Measurements from ENCODE around the gene MID2.

MID2 gene

DNA sequence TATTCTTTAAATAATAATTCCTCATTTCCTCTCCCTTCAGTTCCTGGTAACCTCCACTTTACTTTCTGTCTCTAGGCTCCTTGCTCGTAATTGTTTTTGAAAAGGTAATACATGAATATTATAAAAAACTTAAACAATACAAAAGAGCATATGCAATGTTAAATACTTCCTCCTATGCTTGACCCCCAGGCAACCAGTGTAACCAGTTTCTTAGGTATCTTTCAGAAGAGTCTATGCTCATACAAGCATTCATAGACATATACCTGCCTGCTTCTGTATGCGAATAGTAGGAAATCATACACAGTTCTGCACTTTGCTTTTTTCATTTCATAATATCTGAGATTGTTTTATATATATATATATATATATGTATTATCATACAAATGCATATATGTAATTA is 2.6 kb upstream of the MID2 start:
- H3K9ac ChIP-seq (ENCODE audit: low read length in 5 of 5), result no peak overlapping the region
- peaks cover 3 to 13% (median 8%) of the 10 kb centered on the region in 5 donors for H3K9me3 ChIP-seq (ENCODE audit: control insufficient read depth in 5 of 5, low read length in 5 of 5)
- H3K27ac ChIP-seq (ENCODE audit: low read depth, low read length), result no peak overlapping the region
- no peak overlapping the region for H3K4me3 ChIP-seq (ENCODE audit: low read depth in 1 of 5, low read length in 5 of 5)
- H3K36me3 ChIP-seq (ENCODE audit: control insufficient read depth in 5 of 5, insufficient read depth in 5 of 5, low read length in 5 of 5), result no peaks in the 10 kb centered on the region
- peaks cover 0 to 12% (median 11%) of the 10 kb centered on the region in 5 donors for H3K4me1 ChIP-seq (ENCODE audit: control insufficient read depth in 5 of 5, insufficient read depth in 5 of 5, low read length in 5 of 5)
- H3K27me3 ChIP-seq (ENCODE audit: control insufficient read depth in 5 of 5, insufficient read depth in 4 of 5, low read length in 5 of 5), result peaks cover 0 to 7% (median 3%) of the 10 kb centered on the region in 5 donors

DNA sequence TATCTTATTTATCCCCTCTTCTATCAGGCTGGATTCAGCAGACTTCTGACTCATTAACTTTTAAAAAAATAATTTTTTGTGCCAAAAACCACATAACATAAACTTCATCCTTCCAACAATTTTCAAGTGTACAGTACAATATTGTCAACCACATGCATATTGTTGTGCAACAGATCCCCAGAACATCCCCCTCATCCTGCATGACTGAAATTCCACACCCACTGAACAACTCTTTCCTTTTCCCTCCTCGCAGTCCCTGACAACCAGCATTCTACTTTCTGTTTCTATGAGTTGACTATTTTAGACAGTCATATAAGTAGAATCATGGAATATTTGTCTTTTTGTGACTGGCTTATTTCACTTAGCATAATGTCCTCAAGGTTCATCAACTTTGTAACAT is 2.2 kb upstream of the MID2 start:
- no peak overlapping the region for H3K9ac ChIP-seq (ENCODE audit: low read length in 5 of 5)
- no peak overlapping the region for H3K27ac ChIP-seq (ENCODE audit: low read depth, low read length)

DNA sequence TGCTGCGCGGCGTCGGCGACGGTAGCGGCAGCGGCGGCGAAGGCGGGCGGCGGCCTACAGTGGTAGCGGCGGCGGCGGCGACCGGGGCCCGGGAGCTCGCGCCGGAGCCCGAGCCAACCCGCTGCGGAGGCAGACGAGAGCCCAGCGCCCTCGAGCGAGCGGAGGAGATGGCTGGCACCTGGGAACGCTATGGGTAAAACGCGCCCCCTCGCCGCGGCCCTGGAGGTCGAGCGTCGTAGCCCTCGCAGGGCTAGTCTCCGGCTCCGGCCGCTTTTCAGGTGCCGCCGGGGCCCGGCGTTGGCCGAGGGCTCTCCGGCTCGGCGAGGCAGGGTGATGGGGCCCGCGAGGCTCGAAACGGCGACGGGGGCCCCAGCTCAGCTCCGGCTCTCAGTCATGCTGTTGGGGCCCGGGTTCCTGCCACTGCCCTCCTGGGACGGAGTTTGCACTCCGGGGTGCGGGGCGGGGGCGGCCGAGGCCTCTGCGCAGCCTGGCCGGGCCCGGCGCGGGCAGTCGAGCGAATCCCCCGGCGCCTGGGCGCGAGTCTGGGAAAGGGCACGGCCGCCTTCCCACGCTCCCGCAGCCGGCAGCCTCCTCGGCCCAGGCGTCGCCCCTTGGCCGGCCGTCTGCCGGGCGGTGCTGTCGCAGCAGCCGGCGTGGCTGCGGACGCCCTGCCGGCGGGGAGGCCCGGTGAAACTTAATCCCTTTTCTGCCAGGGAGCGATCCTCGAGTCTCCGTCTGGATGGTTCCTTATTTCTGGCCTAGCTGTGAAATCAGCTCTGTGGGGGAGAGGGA is 768 bp downstream of the MID2 start:
- H3K27me3 ChIP-seq (ENCODE audit: control insufficient read depth in 5 of 5, insufficient read depth in 4 of 5, low read length in 5 of 5), result peaks cover 0 to 16% (median 8%) of the 10 kb centered on the region in 5 donors
- peak overlapping the region in 4 of 5 donors; percentile 57 to 64 (median 62) for H3K4me3 ChIP-seq (ENCODE audit: low read depth in 1 of 5, low read length in 5 of 5)
- peak overlapping the region in 4 of 5 donors; percentile 51 to 76 (median 60) for H3K9ac ChIP-seq (ENCODE audit: low read length in 5 of 5)
- H3K36me3 ChIP-seq (ENCODE audit: control insufficient read depth in 5 of 5, insufficient read depth in 5 of 5, low read length in 5 of 5), result no peaks in the 10 kb centered on the region
- no peaks in the 10 kb centered on the region for H3K9me3 ChIP-seq (ENCODE audit: control insufficient read depth in 5 of 5, low read length in 5 of 5)
- peaks cover 0 to 14% (median 12%) of the 10 kb centered on the region in 5 donors for H3K4me1 ChIP-seq (ENCODE audit: control insufficient read depth in 5 of 5, insufficient read depth in 5 of 5, low read length in 5 of 5)
- H3K27ac ChIP-seq (ENCODE audit: low read depth, low read length), result peak overlapping the region; percentile 66

More for the DNA sequence above, 2.2 kb upstream of the MID2 start:
- H3K9me3 ChIP-seq (ENCODE audit: control insufficient read depth in 5 of 5, low read length in 5 of 5), result peaks cover 3 to 10% (median 8%) of the 10 kb centered on the region in 5 donors
- no peaks in the 10 kb centered on the region for H3K36me3 ChIP-seq (ENCODE audit: control insufficient read depth in 5 of 5, insufficient read depth in 5 of 5, low read length in 5 of 5)
- H3K4me1 ChIP-seq (ENCODE audit: control insufficient read depth in 5 of 5, insufficient read depth in 5 of 5, low read length in 5 of 5), result peaks cover 0 to 14% (median 12%) of the 10 kb centered on the region in 5 donors
- peaks cover 0 to 7% (median 3%) of the 10 kb centered on the region in 5 donors for H3K27me3 ChIP-seq (ENCODE audit: control insufficient read depth in 5 of 5, insufficient read depth in 4 of 5, low read length in 5 of 5)
- H3K4me3 ChIP-seq (ENCODE audit: low read depth in 1 of 5, low read length in 5 of 5), result no peak overlapping the region

DNA sequence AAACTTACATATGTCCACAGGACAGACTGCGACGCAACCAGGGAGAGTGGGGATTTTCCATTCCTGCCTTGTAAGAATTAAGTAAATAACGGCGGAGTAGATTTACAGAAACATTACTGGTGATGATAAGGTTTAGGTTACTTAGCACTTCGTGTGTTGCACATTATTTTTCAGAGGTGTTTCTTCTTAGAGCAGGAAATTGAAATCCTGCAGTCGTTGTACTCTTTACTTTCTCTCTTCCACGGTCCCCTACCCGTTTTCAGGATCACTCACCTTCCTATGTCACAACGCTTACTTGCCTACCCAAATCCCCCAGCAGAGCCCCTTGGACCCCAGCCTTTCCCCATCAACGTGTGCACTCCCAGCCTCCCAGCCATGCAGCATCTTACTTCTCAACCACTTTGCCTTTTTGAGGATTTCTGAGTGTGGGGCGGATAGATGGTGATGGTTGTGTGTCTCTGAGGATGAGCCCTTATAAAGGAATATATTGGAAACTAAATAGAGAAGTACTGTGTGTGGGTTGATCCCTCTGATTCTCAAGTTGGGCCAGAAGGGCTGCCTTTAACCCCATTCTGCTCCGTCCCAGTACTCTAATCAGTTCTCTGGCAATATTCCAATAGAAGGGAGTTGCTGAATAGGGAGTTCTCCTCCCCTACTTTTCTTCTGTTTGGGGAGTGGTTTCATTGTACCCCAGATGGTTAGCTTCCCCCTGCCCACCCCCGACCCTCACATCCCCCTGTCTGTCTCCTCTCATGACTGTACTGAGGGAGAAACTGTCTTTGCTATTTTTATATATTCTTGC is 1.6 kb downstream of the MID2 start:
- Histone ChIP-seq H3K9me3 (ENCODE audit: control insufficient read depth in 5 of 5, low read length in 5 of 5) (no peaks in the 10 kb centered on the region), H3K27ac (ENCODE audit: low read depth, low read length) (peak overlapping the region; percentile 66), H3K36me3 (ENCODE audit: control insufficient read depth in 5 of 5, insufficient read depth in 5 of 5, low read length in 5 of 5) (no peaks in the 10 kb centered on the region), H3K4me3 (ENCODE audit: low read depth in 1 of 5, low read length in 5 of 5) (peak overlapping the region; percentile 57 to 64 (median 62)), H3K4me1 (ENCODE audit: control insufficient read depth in 5 of 5, insufficient read depth in 5 of 5, low read length in 5 of 5) (peaks cover 0 to 14% (median 12%) of the 10 kb centered on the region in 5 donors), H3K9ac (ENCODE audit: low read length in 5 of 5) (peak overlapping the region in 4 of 5 donors; percentile 45 to 57 (median 50)), H3K27me3 (ENCODE audit: control insufficient read depth in 5 of 5, insufficient read depth in 4 of 5, low read length in 5 of 5) (peaks cover 0 to 16% (median 8%) of the 10 kb centered on the region in 5 donors)

DNA sequence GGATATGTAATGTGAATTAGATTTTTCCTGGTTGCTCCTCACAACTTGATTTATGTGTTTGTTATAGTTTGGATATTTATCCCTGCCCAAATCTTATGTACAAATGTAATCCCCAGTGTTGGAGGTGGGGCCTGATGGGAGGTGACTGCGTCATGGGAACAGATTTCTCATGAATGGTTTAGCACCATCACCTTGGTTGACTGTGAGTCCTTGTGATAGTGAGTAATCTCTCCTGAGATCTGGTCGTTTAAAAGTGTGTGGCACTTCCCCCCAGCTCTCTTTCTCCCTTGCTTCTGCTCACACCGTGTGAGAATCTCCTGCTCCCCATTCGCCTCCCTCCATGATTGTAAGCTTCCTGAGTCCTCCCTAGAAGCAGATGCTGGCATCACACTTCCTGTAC is 2.2 kb downstream of the MID2 start:
- Histone ChIP-seq H3K27ac (ENCODE audit: low read depth, low read length) (peak overlapping the region; percentile 66), H3K9ac (ENCODE audit: low read length in 5 of 5) (no peak overlapping the region), H3K9me3 (ENCODE audit: control insufficient read depth in 5 of 5, low read length in 5 of 5) (no peaks in the 10 kb centered on the region), H3K36me3 (ENCODE audit: control insufficient read depth in 5 of 5, insufficient read depth in 5 of 5, low read length in 5 of 5) (no peaks in the 10 kb centered on the region), H3K4me1 (ENCODE audit: control insufficient read depth in 5 of 5, insufficient read depth in 5 of 5, low read length in 5 of 5) (peaks cover 0 to 14% (median 12%) of the 10 kb centered on the region in 5 donors), H3K4me3 (ENCODE audit: low read depth in 1 of 5, low read length in 5 of 5) (peak overlapping the region in 1 of 5 donors; percentile 57), H3K27me3 (ENCODE audit: control insufficient read depth in 5 of 5, insufficient read depth in 4 of 5, low read length in 5 of 5) (peaks cover 0 to 16% (median 8%) of the 10 kb centered on the region in 5 donors)

DNA sequence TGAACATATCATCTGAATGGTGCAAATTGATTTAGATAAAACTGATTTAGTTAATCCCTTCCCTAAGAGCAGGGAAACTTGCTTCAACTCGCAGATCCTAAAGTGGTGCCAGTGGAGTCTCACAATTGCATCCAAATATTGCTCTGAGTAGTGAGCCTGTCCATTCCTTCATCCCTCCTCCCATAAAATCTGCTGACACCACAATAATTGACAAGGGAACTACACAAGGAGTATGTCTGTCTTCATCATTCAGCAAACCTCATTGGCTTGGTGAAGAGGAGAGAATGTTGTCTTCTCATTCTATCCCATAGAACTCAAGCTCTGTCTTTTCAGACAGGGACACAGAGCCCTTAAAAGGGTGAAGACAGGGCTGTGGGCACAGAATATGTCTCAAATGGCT is 4.2 kb downstream of the MID2 start:
- Histone ChIP-seq H3K27me3 (ENCODE audit: control insufficient read depth in 5 of 5, insufficient read depth in 4 of 5, low read length in 5 of 5) (peaks cover 0 to 15% (median 5%) of the 10 kb centered on the region in 5 donors), H3K4me3 (ENCODE audit: low read depth in 1 of 5, low read length in 5 of 5) (no peak overlapping the region), H3K4me1 (ENCODE audit: control insufficient read depth in 5 of 5, insufficient read depth in 5 of 5, low read length in 5 of 5) (peaks cover 0 to 14% (median 12%) of the 10 kb centered on the region in 5 donors), H3K36me3 (ENCODE audit: control insufficient read depth in 5 of 5, insufficient read depth in 5 of 5, low read length in 5 of 5) (no peaks in the 10 kb centered on the region), H3K9me3 (ENCODE audit: control insufficient read depth in 5 of 5, low read length in 5 of 5) (no peaks in the 10 kb centered on the region), H3K9ac (ENCODE audit: low read length in 5 of 5) (no peak overlapping the region), H3K27ac (ENCODE audit: low read depth, low read length) (no peak overlapping the region)

DNA sequence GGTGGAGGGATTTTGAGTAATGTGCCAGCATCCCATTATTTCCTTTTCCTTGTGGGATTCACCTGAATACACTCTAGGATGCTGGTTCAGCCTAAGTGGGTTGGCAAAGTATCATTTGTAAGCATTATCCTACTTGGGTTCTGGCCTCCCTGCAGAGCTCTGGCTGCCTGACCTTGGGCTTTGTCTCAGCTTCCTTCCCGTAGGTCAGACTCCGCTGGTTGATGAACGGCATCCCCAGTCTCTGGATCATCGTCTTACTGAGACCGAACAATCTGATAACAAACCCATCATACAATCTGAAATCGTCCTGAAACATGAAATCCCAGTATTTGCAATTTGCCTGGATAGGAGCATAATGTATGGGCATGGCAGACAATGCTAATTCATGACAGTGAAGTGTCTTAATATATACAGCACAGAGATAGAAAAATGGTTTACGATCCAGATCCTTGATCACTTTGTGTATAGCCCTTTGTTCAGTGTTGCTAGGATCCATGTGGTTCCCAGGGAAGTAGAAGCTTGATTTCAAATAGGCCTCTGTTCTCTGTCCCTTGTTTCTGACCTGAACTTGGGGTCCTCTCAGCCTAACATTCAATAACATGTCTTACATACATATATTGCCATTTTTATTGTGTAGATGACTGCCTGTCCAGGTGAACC is 5.5 kb downstream of the MID2 start:
- peaks cover 0 to 13% (median 11%) of the 10 kb centered on the region in 5 donors for H3K4me1 ChIP-seq (ENCODE audit: control insufficient read depth in 5 of 5, insufficient read depth in 5 of 5, low read length in 5 of 5)
- no peak overlapping the region for H3K9ac ChIP-seq (ENCODE audit: low read length in 5 of 5)

DNA sequence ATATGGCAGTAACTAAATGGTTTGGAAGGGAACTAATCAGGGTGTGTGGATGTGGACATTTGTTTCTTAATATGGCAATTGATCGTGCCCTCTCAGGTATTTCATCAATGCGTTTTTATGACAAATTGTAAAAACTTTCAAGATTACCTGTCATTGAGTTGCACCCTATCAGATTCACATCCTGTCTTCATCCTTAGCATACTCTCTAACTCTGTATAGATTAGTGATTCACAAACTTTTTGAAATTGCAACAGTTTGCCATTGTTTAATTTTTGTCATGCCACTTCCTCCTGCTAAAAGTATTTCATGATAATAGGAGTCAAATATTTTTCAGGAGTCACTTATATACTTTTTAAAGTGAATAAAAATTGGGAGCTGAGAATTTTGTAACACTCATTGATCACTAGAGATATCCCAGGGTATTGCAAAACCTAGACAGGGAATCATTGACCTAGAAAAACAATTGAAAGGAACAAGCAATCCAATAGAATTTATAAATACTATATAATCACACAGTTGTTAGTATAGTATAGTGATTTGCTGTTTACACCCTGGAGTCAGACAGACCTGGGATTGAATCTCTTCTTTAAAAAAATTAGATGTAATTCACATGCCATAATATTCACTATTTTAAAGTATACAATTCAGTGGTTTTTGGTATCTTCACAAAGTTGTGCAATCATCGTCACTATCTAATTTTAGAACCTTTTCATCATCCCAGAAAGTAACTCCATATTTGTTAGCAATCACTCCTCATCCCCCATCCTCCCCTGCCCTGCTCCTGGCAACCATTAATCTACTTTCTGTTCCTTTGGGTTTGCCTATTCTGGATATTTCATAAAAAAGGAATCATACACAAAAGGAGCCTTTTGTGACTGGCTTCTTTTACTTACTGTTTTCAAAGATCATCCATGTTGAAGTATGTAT is 8.9 kb downstream of the MID2 start:
- H3K9ac ChIP-seq (ENCODE audit: low read length in 5 of 5), result no peak overlapping the region
- H3K36me3 ChIP-seq (ENCODE audit: control insufficient read depth in 5 of 5, insufficient read depth in 5 of 5, low read length in 5 of 5), result no peaks in the 10 kb centered on the region
- no peaks in the 10 kb centered on the region for H3K9me3 ChIP-seq (ENCODE audit: control insufficient read depth in 5 of 5, low read length in 5 of 5)
- no peak overlapping the region for H3K4me3 ChIP-seq (ENCODE audit: low read depth in 1 of 5, low read length in 5 of 5)
- H3K27ac ChIP-seq (ENCODE audit: low read depth, low read length), result no peak overlapping the region
- H3K27me3 ChIP-seq (ENCODE audit: control insufficient read depth in 5 of 5, insufficient read depth in 4 of 5, low read length in 5 of 5), result peaks cover 0 to 9% (median under 1%) of the 10 kb centered on the region in 5 donors
- peaks cover 0 to 5% (median 0%) of the 10 kb centered on the region in 5 donors for H3K4me1 ChIP-seq (ENCODE audit: control insufficient read depth in 5 of 5, insufficient read depth in 5 of 5, low read length in 5 of 5)

More for the DNA sequence above, 5.5 kb downstream of the MID2 start:
- Histone ChIP-seq H3K27me3 (ENCODE audit: control insufficient read depth in 5 of 5, insufficient read depth in 4 of 5, low read length in 5 of 5) (peaks cover 0 to 12% (median 3%) of the 10 kb centered on the region in 5 donors), H3K4me3 (ENCODE audit: low read depth in 1 of 5, low read length in 5 of 5) (no peak overlapping the region), H3K27ac (ENCODE audit: low read depth, low read length) (no peak overlapping the region), H3K36me3 (ENCODE audit: control insufficient read depth in 5 of 5, insufficient read depth in 5 of 5, low read length in 5 of 5) (no peaks in the 10 kb centered on the region), H3K9me3 (ENCODE audit: control insufficient read depth in 5 of 5, low read length in 5 of 5) (no peaks in the 10 kb centered on the region)

DNA sequence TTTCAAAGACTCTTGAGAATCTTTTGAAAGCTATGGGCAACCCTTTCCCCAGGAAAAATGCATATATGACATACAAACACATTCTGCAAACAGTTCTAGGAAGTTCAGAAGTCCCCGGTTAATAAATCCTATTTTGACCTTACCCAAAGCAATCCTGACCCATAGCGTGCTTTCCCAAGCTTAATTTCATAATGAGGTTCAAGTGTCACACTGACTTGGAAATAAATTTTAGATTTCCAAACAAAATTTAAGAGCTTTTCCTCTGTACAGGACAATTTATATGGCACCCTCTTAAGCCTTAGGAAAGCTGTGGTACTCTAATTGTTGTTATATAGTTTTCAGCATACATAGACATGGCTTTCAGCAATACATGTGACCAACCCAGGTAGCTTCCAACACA is 11.3 kb downstream of the MID2 start:
- H3K4me3 ChIP-seq (ENCODE audit: low read depth in 1 of 5, low read length in 5 of 5), result no peak overlapping the region
- peaks cover 0 to 11% (median 7%) of the 10 kb centered on the region in 5 donors for H3K27me3 ChIP-seq (ENCODE audit: control insufficient read depth in 5 of 5, insufficient read depth in 4 of 5, low read length in 5 of 5)
- H3K9ac ChIP-seq (ENCODE audit: low read length in 5 of 5), result no peak overlapping the region
- H3K9me3 ChIP-seq (ENCODE audit: control insufficient read depth in 5 of 5, low read length in 5 of 5), result no peaks in the 10 kb centered on the region
- H3K4me1 ChIP-seq (ENCODE audit: control insufficient read depth in 5 of 5, insufficient read depth in 5 of 5, low read length in 5 of 5), result peaks cover 0 to 5% (median 0%) of the 10 kb centered on the region in 5 donors
- peaks cover 3 to 11% (median 8%) of the 10 kb centered on the region in 5 donors for H3K36me3 ChIP-seq (ENCODE audit: control insufficient read depth in 5 of 5, insufficient read depth in 5 of 5, low read length in 5 of 5)
- H3K27ac ChIP-seq (ENCODE audit: low read depth, low read length), result peak overlapping the region; percentile 7
